Hepatocyte (in vitro differentiated cells): Measurements from ENCODE around the gene KIRREL3. TPM values are rescaled to one million over a fixed set of nuclear protein-coding genes. Genes with fewer than 3 reads are reported as not detected.

Experiments used
- DNase-seq: peaks from one replicate; pipeline ENCODE4 v3.0.0-alpha.2; 2016; ENCODE audit warnings: low spot score
- H2AFZ ChIP-seq: fragments of 200-600 bp; sonication (generic); 2 replicates; pipeline ENCODE4 v1.6.0; 2016; ENCODE audit warnings: antibody characterized with exemption, mild to moderate bottlenecking
- H3K27ac ChIP-seq: fragments of 200-600 bp; sonication (generic); 2 replicates; pipeline ENCODE4 v1.5.1; 2016; ENCODE audit warnings: mild to moderate bottlenecking
- H3K27me3 ChIP-seq: fragments of 200-600 bp; sonication (generic); 2 replicates; pipeline ENCODE4 v1.6.1; 2016
- H3K36me3 ChIP-seq: fragments of 200-600 bp; sonication (generic); replicated peaks from 2 replicates; pipeline ENCODE4 v1.5.1; 2016; ENCODE audit warnings: low read depth; ENCODE audit not compliant: insufficient read depth
- H3K4me1 ChIP-seq: fragments of 200-600 bp; sonication (generic); 2 replicates; pipeline ENCODE4 v1.5.1; 2016; ENCODE audit warnings: mild to moderate bottlenecking, moderate library complexity; ENCODE audit not compliant: insufficient read depth
- H3K4me2 ChIP-seq: fragments of 200-600 bp; sonication (generic); 2 replicates; pipeline ENCODE4 v1.6.0; 2016
- H3K4me3 ChIP-seq: fragments of 200-600 bp; sonication (generic); 2 replicates; pipeline ENCODE4 v1.5.1; 2016; ENCODE audit warnings: mild to moderate bottlenecking
- H3K79me2 ChIP-seq: fragments of 200-600 bp; sonication (generic); 2 replicates; pipeline ENCODE4 v1.6.0; 2017; ENCODE audit warnings: mild to moderate bottlenecking
- H3K9me2 ChIP-seq: fragments of 200-600 bp; sonication (generic); replicated peaks from 2 replicates; pipeline ENCODE4 v1.6.0; 2017; ENCODE audit warnings: mild to moderate bottlenecking; ENCODE audit not compliant: insufficient read depth
- H3K9me3 ChIP-seq: fragments of 200-600 bp; sonication (generic); 2 replicates; pipeline ENCODE4 v1.5.1; 2016; ENCODE audit warnings: low read depth, mild to moderate bottlenecking
- H4K20me1 ChIP-seq: fragments of 200-600 bp; sonication (generic); 2 replicates; pipeline ENCODE4 v1.6.0; 2016; ENCODE audit warnings: mild to moderate bottlenecking; ENCODE audit not compliant: insufficient read depth, poor library complexity, severe bottlenecking
- EZH2 ChIP-seq: fragments of 200-600 bp; sonication (generic); IDR thresholded peaks from 2 replicates; pipeline ENCODE4 v1.6.1; 2016; ENCODE audit warnings: antibody characterized with exemption, mild to moderate bottlenecking, borderline replicate concordance
- EZH2phosphoT487 ChIP-seq: fragments of 200-600 bp; sonication (generic); IDR thresholded peaks from one replicate; pipeline ENCODE4 v1.6.1; 2018; ENCODE audit warnings: antibody characterized with exemption, mild to moderate bottlenecking, low read depth, moderate library complexity; ENCODE audit not compliant: unreplicated experiment, severe bottlenecking
- WGBS: methylation state at CpG from one replicate; pipeline ENCODE4 v1.1.6; 2016; ENCODE audit warnings: low lambda C conversion rate; ENCODE audit errors: missing lambda C conversion rate; 5-methylcytosine and 5-hydroxymethylcytosine counted together
- polyA plus RNA-seq: library from polyadenylated mRNA; unstranded; fragments of >200 nt; fragmentation: Nextera tagmentation; extraction: Ambion mirVana; gene quantifications from 2 replicates; pipeline ENCODE4 v1.2.1, GENCODE V29; 2016
- total RNA-seq: library from RNA; depleted of rRNA; stranded (reverse); fragments of >200 nt; gene quantifications from 2 replicates; pipeline ENCODE4 v1.2.3, GENCODE V29; 2014
- TF ChIP-seq, protein P1 (sequence below): fragments of 200-600 bp; sonication (generic); IDR thresholded peaks from 2 replicates; pipeline ENCODE4 v1.5.1; 2016; ENCODE audit warnings: antibody characterized with exemption, mild to moderate bottlenecking; ENCODE audit not compliant: poor library complexity

The KIRREL3 gene
- total and polyA plus RNA-seq, 2 experiments from 2014 or later: 0.33 to 0.86 TPM

DNA sequence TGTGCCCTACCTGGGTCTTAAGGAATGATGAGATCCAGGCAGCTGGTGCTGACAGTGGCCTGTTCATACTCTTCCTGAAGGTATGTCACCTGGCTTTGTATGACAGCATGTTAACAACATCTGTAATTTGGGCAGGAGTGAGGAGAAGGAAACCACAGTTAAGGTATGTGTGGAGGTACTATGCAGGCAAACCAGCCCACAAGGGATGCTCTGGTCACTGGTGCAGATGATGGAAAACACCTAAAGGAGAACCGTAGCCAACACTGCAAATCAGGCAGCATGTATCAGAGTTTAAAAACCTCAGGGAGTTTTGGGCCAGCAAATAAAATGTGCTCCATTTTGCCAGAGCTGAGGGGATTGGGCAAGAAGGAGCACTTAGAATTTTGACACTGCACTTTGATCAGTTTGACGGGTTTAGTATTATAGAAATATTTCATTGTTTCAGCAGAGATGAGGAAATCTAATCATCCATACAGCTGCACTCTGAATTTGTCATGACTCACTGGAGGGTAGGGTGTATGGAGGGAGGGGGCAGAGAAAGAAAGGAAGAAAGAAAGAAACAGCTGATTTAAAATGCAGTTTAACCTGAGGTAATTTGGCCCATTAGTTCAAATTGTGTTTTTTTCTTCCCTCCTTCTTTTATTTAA lies 260.9 kb downstream of the KIRREL3 start:
- no peak overlapping the region for H3K27ac ChIP-seq
- no peaks in the 10 kb centered on the region for H3K9me2 ChIP-seq
- H3K4me3 ChIP-seq: no peak overlapping the region
- no peak for TF ChIP-seq EZH2phosphoT487
- TF ChIP-seq EZH2: no peak
- TF ChIP-seq, protein P1, sequence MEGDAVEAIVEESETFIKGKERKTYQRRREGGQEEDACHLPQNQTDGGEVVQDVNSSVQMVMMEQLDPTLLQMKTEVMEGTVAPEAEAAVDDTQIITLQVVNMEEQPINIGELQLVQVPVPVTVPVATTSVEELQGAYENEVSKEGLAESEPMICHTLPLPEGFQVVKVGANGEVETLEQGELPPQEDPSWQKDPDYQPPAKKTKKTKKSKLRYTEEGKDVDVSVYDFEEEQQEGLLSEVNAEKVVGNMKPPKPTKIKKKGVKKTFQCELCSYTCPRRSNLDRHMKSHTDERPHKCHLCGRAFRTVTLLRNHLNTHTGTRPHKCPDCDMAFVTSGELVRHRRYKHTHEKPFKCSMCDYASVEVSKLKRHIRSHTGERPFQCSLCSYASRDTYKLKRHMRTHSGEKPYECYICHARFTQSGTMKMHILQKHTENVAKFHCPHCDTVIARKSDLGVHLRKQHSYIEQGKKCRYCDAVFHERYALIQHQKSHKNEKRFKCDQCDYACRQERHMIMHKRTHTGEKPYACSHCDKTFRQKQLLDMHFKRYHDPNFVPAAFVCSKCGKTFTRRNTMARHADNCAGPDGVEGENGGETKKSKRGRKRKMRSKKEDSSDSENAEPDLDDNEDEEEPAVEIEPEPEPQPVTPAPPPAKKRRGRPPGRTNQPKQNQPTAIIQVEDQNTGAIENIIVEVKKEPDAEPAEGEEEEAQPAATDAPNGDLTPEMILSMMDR: no peak
- no peaks in the 10 kb centered on the region for H3K36me3 ChIP-seq
- no peak overlapping the region for H2AFZ ChIP-seq
- no peaks in the 10 kb centered on the region for H3K9me3 ChIP-seq
- no peak overlapping the region for H3K4me2 ChIP-seq
- H4K20me1 ChIP-seq: no peaks in the 10 kb centered on the region
- no peaks in the 10 kb centered on the region for H3K4me1 ChIP-seq
- no peak for DNase-seq
- no peaks in the 10 kb centered on the region for H3K79me2 ChIP-seq
- WGBS: 78% methylated on average over 2 of the region's 2 CpGs
- H3K27me3 ChIP-seq: peaks cover 31% of the 10 kb centered on the region

DNA sequence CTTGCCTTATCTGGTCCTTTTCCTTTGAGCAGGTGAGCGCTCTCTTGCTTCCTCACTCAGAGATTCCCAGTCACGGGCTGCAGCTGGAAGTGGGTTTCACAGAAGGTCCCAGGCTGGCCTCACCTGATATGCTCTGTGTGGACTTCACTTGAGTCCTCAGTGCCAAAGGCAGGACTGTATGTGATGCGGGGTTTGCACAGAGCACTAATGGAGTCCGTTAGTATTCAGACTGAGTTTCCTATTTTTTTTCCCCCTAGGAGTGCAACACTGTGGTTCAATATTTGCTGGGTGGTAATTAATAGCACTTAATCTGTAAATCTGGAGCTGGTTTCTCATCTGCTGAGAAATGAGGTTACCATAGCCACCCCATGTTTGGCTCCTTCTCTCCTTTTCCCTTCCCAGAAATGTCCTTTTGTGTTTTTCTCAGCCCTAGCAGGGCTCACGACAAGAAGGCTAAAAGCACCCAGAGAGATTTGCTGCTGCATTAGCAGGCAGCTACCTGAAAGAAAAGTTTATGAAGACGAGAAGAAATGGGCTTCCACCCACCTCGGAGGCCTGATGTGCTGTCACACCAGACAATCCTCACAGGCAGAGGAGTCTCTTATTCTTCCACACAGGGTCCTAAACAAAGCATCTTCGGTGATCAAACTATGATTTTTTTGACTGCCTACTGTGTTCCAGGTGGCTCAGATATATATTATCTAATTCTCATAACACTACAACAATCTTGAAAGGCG lies 262.1 kb downstream of the KIRREL3 start:
- Histone ChIP-seq H3K4me3 (no peak overlapping the region), H4K20me1 (no peaks in the 10 kb centered on the region), H3K4me1 (no peaks in the 10 kb centered on the region), H2AFZ (no peak overlapping the region), H3K27ac (no peak overlapping the region), H3K36me3 (no peaks in the 10 kb centered on the region), H3K9me3 (no peaks in the 10 kb centered on the region), H3K27me3 (peaks cover 31% of the 10 kb centered on the region), H3K9me2 (no peaks in the 10 kb centered on the region), H3K4me2 (no peak overlapping the region), H3K79me2 (no peaks in the 10 kb centered on the region)
- no peak for TF ChIP-seq EZH2
- TF ChIP-seq EZH2phosphoT487: no peak
- TF ChIP-seq, protein P1: no peak
- 65% methylated on average over 9 of the region's 9 CpGs for WGBS
- DNase-seq: no peak

DNA sequence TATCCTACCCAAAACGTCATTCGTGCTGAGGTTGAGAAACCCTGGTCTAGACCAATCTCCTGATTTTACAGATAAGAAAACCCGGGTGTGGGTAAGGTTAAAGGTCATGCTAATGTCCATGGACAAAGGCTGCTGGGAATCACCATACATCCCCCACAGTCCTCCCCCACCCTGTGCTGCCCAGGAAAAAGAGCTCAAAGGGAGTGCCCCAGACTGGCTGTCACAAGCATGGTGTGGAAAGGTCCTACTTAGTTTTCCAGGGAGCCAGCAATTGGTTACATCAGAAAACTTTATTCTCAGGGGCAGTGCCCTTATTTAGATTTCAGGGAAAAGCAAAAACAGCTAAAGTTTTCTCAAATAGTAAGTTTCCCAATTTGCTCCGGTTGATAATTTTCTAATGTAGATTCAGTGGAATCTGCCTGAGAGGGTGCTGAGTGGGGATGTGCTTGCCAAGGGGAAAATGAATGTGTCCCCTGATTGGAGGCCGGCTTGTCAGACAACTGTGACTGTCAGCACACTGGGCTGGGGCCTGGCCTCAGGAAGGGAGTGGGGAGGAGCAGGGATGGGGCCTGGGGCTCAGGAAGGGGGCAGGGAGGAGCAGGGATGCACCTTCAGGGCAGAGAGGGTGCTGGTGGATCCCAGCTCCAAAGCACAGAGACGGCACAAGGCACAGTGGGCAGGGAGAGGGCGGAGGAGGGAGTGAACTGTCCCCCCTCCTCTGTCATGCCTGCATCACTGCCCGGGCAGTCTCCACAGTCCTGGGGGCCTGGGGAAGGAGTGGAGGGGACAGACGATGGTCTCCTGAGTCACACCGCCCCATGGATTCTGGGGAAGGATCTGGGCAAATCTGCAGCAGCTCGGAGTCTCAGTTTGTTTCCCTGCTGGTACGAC lies 263.6 kb downstream of the KIRREL3 start:
- no peak overlapping the region for H3K4me2 ChIP-seq
- no peaks in the 10 kb centered on the region for H3K9me3 ChIP-seq
- H3K27ac ChIP-seq: no peak overlapping the region
- no peak overlapping the region for H2AFZ ChIP-seq
- H3K9me2 ChIP-seq: no peaks in the 10 kb centered on the region
- TF ChIP-seq EZH2phosphoT487 (no peak), EZH2 (no peak)
- TF ChIP-seq, protein P1: no peak
- no peaks in the 10 kb centered on the region for H3K36me3 ChIP-seq
- 78% methylated on average over 10 of the region's 12 CpGs for WGBS
- no peaks in the 10 kb centered on the region for H3K4me1 ChIP-seq
- peaks cover 35% of the 10 kb centered on the region for H3K27me3 ChIP-seq
- no peak overlapping the region for H3K4me3 ChIP-seq
- no peaks in the 10 kb centered on the region for H3K79me2 ChIP-seq
- DNase-seq: no peak
- no peaks in the 10 kb centered on the region for H4K20me1 ChIP-seq
